Measurements from ENCODE around the gene ARRDC3.

Gene ARRDC3

DNA sequence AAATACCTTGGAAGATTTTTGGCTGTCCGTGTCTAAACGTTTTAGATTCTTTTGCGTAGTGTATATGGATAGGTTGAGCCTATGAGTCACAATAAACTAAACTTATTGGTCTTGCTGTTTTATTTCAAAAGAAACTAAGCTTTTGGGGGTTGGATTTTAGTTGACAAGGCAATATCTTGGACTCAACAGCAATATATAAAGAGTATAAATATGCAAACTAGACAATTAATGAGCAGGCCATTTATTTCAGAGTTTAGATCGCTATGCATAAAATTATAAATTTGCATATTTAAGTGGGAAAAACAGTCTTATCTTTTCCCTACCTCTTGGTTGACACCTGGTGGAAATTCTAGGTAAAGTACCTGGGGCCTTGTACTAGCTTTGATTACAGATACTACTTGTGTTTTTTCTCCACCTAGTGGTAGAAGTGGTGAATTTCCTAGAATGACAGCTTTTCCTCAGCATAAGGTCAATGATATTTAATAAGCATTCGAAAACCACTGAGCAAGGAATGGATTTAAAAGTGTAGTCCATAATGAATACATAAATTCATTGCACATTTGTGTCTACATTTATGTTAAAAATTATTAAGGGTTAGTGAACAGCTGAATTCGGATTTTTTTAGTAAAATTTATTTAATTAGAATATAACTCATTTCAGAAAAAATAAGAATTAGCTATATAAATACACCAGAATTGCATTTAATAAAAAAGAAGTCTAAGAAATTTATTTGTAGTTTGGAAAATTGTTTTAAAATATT lies 1.7 kb upstream of the ARRDC3 start:
- DNase-seq (ENCODE audit: low read depth in 2 of 2, low spot score in 1 of 2), result no peak

DNA sequence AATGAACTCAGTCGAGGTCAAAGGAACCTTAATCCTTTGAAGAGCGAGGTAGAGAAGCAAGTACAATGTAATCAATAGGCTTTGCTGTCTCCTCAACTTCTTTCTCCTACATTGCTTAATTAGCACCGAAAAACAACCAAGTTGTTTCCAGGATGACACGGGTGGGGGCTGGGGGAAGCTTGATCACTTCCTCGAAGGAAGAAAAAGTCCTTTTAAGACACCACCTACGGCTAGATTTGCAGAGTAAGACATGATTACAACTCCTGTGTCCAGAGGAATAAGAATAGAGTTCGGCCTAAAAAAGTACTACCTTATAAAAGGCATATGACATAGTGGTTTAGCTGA lies 811 bp upstream of the ARRDC3 start:
- DNase-seq (ENCODE audit: low read depth in 2 of 2, low spot score in 1 of 2), result no peak

DNA sequence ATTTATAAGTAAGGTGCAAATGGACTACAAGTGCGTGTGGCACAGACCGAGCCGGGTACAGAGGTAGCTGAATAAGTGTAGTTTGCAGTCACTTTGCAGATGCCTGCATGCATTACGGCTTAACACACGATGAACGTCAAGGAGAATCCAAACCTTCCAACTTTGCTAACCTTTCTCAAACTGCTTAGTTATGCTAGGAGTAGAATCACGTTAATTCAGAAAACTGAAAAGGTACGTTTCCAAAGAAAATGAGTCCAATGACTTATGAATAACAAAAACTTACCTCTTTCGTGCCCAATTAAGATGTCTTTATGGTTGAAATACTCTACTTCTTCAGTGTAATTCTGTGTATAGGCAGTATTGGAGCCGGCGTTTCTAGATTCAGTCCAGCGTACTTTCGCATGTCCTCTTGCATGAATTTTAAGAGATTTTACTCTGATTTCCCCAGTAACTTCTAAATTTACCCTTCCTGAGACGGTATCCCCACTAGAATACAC lies 539 bp downstream of the ARRDC3 start:
- DNase-seq (ENCODE audit: low read depth in 2 of 2, low spot score in 1 of 2), result no peak

DNA sequence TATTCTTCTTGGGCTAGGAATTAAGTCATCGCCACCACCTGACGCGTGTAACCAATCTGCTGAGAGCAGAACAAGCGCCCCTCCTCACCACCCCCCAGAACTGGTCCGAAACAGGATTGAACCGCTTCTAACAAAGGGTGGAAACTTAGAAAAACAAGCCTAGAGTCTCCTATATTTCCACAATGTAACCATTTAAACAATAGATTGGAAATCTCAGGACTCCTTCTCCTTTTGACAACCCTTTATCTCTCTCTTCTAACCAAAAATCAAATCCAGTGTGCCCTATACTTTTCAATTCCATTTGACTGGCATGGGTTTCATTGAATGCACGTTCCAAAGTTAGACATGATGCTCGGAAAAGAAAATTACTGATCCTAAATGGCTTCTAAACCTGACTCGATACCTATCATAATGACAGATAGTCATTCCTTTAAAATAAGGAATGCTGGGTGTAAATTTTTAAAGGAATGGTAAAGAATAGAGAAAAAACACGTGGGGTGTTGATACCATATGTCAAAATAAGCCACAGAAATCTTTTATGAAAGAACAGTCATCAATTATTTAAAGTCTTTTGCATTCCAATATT lies 1.2 kb downstream of the ARRDC3 start:
- DNase-seq (ENCODE audit: low read depth in 2 of 2, low spot score in 1 of 2), result peak; percentile 31 to 50

DNA sequence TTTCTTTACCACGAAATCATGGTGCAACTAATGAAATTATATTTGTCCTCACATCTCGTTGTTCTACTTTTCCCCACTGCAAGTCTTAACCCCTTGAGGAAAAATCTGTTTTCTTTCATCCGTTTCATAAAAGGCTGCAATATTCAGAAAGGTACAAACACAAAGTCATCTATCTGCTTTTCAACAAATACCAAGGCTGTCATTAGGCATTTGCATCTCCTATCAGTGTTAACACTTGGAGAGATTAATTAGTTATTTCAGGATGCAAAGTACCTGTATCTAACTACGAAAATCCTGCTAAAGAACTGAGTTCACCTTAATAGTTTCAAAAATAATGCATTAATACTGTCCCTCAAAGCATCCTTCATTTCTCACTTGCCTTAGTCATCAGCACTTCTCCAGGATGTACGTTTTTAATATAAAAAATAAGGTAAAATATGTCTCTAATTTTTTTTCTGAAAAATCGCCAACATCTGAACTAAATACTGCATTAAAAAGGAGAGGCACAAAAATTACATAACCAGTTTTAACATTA lies 1.8 kb downstream of the ARRDC3 start:
- no peak for DNase-seq (ENCODE audit: low read depth in 2 of 2, low spot score in 1 of 2)

DNA sequence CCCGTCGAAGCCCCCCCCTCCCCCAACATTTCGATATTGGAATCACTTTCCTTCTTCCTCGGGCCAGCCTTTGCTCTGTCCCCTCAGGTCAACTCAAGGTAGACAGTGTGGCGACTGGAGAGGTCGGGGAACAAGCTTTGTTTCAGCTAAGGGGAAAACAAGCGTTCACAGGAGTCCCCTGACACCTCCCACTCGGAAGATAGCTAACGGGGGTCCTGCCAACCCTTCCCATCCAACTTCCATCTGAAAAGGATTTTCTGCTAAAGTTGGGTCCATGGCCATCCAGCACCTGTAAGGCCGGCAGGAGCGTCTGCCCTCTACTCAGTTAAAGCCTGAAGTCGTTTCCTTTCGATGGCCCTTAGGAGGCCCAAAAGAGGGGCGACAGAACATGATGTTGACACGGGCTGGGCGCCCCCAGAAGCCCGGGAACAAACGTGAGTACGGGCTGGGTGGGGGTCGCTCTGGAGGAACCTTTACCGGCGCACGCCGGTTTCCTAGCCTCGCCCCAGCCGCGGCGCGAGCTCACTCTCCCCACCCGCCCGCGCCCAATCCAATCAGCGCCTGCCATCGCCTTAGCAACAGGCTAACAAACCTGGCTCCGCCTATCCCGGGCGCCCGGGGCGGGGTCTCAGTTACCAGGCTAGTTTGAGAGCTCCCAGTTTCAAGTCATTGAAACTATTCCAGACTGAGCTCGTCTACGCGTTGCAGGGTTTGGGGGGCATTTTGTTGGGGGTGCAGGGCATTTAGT lies 2.5 kb downstream of the ARRDC3 start:
- DNase-seq (ENCODE audit: low read depth in 2 of 2, low spot score in 1 of 2), result peak; percentile 96 to 97

DNA sequence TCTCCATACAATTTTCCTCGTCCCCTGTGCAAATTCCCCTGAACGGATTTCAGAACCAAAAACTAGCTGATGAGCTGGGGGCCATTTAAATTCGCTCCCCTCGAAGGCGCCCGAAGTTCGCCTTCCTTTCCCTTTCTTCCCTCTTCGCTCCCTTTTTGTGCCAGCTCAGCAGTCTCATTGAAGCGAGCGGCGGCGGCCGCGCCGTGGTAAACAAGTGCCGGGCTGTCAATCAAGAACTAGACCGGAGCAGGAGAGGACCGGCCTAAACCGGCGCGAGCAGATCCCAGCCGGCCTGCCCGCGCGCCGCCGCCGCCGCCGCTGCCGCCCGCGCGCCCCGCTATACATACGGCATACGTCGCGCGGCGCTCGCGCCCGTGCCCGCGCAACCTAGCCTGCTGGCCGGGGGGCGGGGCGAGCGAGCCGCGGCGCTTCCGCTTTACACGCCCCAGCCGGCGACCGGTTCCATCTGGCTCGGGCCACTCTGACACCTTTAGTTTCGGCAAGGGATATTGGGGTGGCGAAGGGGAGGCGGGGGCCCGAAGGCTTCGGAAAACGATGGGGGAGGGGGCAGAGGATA lies 3.1 kb downstream of the ARRDC3 start:
- peak; percentile 82 to 88 for DNase-seq (ENCODE audit: low read depth in 2 of 2, low spot score in 1 of 2)

DNA sequence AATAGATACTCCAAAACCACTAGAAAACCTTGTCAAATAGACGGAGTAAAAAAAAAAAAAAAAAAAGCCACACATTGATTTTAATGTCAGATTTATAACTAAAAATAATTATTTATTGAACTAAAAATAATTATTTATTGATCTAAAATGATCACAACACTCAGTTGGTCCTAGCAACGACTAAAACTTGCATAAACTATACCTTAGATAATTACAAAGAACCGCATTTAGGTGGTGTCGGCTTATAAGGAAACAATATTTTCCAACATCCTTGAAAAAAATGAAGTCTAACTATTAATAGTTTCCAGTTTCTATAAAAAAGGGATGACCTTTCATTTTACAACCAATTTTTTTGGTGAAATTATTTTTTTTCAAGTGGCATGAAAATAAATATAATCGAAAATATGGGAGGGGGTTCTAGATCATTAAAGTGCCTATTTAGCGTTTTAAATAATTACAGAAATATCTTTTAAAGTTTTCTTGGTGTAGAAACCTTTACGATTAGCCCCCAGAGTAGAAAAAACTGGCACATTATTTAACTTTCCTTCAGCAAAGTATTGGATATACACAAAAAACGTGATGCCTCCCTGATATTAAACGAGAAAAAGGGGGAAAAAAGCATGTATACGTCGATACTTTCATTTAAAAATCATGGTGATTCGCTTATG lies 3.7 kb downstream of the ARRDC3 start:
- DNase-seq (ENCODE audit: low read depth in 2 of 2, low spot score in 1 of 2), result no peak

DNA sequence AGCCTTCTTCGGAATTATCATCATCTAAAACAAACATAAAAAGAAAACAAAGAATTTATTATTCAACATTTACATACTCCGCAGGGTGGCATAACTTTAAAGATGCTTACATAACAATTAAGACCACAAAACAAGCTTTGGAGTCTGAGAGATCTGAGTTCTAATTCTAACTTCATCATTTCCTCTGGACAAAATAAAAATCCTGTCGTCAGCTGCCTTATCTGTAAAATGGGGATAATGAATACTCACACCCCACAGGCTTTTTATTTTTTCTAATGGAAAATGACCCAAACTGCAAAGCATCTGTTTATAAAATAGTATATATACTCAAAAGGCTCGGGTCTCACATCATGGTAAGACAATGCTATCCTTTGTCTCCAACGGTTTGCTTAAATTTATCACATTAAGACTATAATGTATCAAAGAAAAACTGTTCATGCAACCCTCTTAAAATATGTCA lies 4.3 kb downstream of the ARRDC3 start:
- no peak for DNase-seq (ENCODE audit: low read depth in 2 of 2, low spot score in 1 of 2)

DNA sequence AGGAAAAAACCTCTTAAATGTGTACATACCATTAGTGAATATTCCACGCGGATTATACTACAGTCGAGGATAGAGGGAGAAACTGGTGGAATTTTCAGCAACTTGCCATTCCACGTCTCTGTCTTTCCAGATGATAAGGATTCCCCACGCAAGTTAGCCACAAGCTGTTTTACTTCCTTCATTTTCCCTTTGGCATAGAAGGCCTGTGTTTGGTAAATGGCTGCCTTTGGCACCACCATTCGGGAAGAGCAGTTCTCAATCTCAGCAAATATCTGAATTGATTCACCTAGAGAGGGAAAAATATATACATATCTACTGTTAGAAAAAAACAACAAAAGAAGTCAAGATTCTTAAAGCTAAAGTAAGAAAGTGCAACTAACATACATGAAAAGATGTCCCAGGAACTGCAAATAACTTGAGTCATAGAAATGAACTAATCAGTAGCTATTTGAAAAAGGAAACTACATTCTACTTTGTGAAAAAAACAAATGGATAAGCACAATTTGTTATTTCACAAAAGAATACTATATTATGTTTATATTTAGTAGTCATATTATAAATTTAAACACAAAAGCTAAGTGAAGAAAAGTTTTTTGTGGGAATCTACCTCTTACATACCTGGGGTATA lies 8.1 kb downstream of the ARRDC3 start:
- no peak for DNase-seq (ENCODE audit: low read depth in 2 of 2, low spot score in 1 of 2)

DNA sequence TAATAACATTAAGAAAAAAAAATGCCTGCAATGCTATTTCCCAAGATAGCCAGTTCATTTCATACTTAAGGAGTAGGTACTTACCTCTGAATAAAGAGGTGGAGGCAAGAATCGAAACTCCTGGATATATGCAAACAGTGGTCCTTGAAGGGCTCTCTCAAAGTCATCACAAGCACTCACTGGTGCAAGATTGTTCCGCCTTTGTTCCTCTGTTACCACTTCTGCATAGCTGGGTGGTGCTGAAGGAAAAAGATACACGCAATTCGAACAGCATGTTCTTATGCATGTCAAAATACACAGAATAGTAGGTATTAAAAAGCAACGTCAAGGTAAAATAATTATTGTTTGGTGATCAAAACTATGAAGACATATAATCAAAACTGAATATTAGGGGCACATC lies 9.5 kb downstream of the ARRDC3 start:
- no peak for DNase-seq (ENCODE audit: low read depth in 2 of 2, low spot score in 1 of 2)

DNA sequence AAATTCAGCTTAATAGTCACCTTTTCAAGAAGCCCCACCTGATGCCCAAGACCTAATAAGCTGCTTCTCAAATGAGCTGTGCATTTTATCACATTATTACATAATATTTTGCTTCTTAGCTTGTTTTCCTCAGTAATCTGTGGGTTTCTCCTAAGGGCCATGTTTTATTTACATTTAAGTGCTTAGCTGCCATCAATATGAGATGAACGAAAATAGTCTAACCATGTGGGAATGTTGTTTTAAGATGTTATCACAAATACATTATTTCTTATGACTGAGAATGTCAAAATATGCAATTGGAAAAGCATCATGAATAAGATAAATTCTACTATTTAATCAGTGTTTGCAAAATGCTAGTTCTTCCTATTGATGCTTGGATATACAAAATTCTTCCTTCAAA lies 10.1 kb downstream of the ARRDC3 start:
- no peak for DNase-seq (ENCODE audit: low read depth in 2 of 2, low spot score in 1 of 2)

DNA sequence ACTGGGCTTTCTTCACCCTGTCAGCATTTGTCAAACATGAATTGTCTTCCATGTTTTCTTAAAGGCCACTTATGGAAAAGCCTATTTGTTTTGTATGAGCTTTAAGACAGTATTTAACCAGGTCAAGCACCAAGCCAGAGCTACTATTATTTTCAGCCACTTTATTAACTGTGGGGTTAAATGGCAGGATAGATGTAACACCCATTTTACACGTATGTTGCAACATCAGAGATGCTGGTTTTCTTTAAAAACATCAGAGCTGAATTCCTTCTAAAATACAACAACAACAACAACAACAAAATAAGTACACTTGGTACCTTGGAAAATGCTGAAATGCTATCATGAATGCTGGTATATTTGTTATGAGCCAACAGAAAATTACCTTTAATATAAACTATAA lies 13.6 kb downstream of the ARRDC3 start:
- DNase-seq (ENCODE audit: low read depth in 2 of 2, low spot score in 1 of 2), result no peak

DNA sequence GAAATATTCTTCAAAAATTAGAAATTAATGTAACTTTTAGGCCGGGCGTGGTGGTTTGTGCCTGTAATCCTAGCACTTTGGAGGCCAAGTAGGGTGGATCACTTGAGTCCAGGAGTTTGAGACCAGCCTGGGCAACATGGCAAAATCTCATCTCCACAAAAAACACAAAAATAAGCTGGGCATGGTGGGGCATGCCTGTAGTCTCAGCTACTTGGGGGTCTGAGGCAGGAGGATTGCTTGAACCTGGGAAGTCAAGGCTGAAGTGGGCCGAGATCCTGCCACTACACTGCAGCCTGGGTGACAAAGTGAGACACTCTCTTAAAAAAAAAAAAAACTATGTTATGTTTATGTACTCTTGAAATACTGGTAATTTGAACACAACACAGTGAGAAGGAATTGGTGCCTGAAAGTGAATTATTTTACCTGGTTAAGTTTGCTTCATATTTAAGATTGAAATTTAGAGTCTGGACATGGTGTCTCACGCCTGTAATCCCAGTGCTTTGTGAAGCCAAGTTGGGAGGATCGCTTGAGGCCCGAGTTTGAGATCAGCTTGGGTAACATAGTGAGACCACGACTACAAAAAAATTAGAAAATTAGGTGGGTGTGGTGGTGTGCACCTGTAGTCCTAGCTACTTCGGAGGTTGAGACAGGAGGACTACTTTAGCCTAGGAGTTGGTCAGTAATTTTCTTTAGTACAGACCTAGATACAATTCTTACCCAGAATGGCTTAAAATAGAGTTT lies 15.0 kb downstream of the ARRDC3 start:
- no peak for DNase-seq (ENCODE audit: low read depth in 2 of 2, low spot score in 1 of 2)

DNA sequence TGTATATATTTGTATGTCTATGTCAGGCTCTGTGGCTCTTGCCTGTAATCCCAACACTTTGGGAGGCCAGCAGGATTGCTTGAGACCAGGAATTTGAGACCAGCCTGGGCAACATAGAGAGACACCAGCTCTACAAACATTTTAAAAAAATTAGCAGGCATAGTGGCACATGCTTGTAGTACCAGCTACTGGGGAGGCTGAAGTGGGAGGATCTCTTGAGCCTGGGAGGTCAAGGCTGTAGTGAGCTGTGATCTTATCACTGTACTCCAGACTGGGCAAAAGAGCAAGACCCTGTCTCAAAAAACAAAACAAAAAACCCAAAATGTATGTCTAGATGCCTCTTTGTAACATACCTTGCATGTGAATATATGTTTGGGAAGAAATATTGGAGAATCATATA lies 15.8 kb downstream of the ARRDC3 start:
- DNase-seq (ENCODE audit: low read depth in 2 of 2, low spot score in 1 of 2), result no peak

DNA sequence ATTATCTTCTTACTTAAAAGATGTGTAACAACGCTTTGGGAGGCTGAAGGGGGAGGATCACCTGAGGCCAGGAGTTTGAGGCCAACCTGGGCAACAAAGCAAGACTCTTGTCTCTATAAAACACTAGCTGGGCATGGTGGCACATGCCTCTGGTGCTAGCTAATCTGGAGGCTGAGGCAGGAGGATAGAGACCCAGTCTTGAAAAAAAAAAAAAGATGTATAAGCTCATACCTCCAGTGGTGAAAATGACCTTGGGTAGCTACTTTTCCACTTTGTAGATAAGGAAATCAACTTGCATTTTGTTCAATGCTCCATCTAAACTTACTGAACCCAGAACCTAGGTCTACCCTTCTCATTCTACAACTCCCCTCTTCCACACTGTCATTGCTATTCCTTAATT lies 16.6 kb downstream of the ARRDC3 start:
- no peak for DNase-seq (ENCODE audit: low read depth in 2 of 2, low spot score in 1 of 2)

DNA sequence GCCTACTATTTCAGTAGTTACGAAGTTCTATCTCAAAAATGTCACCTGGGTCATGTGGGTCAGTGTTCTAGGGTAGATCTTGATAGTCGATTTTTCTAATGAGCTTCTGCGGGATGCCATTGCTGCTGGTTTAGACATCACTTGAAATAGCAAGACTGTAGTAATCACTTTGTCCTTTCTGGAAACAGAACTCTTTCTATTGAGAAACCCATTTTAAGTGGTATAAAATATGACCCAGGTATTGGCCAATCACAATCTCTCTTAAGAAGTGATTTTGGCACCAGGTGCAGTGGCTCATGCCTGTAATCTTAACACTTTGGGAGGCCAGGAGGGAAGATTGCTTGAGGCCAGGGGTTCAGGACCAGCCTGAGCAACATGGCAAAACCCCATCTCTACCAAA lies 17.6 kb downstream of the ARRDC3 start:
- DNase-seq (ENCODE audit: low read depth in 2 of 2, low spot score in 1 of 2), result no peak

DNA sequence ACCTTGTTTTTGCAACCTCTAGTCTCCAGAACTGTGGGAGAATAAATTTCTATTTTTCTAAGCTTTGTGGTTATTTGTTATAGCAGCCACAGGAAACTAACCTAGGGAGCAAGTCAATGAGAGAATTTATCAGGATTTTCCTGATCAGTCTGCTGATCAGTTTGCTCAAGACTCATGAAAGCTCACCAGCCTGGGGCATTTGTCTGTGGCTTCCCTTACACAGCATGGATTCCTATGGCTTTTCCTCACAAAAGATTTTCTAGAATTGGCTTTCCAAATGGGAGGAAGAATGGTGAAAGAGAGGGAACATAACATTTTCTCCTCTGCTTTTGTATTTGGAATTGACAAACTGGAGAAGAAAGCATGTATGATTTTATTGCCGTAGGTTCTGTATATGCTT lies 20.2 kb downstream of the ARRDC3 start:
- DNase-seq (ENCODE audit: low read depth in 2 of 2, low spot score in 1 of 2), result no peak

DNA sequence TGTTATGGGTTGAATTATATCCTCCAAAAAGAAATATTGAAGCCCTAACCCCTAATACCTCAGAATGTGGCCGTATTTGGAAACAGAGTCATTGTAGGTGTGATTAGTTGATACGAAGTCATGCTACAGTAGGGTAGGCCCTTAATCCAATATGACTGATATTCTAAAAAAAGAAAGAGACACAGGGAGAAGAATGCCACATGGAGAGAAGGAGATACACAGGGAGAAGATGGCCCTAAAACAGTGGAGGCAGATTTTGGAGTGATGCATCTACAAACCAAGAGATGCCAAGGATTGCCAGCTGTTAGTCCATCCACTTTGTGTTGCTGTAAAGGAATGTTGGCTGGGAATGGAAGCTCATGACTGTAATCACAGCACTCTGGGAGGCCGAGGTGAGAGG lies 21.3 kb downstream of the ARRDC3 start:
- no peak for DNase-seq (ENCODE audit: low read depth in 2 of 2, low spot score in 1 of 2)

Data from stimulated activated CD8-positive, alpha-beta memory T cell treated with anti-CD3 and anti-CD28 coated beads, Interleukin-4, amount 100 ng/mL, for 4 hours (primary cell).